HG02938 (cell line): ENCODE results near the gene DNAH2.

Experiments
- ATAC-seq: cut with Tn5 transposase; IDR thresholded peaks from one replicate; pipeline ENCODE4 v1.9.1; 2021; ENCODE audit warnings: mild to moderate bottlenecking, moderate library complexity; ENCODE audit not compliant: unreplicated experiment

DNAH2 gene

DNA sequence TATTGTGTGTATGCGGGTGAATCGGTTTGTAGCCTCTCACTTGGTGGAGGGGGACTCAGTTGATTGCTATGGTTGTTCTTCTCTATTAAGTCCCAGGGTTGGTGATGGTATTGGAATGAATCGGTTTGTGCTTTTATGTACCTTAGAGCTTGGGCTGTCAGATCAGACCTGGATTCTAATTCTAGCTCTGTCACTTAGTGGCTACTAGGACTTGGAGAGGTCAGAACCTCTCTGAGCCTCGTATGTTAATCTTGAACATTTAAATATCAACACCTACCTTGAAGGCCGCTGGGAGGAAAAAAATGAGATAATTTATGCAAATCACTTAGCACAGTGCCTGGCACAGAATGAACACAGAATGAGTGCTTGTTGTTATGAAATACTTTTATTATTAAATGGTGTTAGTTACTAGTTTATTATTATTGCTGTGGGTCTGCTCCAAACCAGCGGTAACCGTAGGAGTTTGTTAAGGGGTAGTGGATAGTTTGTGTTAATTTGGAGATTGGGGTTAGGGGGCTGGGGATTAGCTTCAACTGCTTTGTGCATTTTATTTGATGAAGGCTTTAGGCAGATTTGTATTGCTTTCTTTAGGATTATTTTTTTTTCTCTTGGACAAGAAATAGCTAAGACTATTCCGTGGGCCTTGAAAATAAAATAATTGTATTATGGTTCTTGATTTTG is 120.0 kb downstream of the DNAH2 start:
- ATAC-seq = no peak

DNA sequence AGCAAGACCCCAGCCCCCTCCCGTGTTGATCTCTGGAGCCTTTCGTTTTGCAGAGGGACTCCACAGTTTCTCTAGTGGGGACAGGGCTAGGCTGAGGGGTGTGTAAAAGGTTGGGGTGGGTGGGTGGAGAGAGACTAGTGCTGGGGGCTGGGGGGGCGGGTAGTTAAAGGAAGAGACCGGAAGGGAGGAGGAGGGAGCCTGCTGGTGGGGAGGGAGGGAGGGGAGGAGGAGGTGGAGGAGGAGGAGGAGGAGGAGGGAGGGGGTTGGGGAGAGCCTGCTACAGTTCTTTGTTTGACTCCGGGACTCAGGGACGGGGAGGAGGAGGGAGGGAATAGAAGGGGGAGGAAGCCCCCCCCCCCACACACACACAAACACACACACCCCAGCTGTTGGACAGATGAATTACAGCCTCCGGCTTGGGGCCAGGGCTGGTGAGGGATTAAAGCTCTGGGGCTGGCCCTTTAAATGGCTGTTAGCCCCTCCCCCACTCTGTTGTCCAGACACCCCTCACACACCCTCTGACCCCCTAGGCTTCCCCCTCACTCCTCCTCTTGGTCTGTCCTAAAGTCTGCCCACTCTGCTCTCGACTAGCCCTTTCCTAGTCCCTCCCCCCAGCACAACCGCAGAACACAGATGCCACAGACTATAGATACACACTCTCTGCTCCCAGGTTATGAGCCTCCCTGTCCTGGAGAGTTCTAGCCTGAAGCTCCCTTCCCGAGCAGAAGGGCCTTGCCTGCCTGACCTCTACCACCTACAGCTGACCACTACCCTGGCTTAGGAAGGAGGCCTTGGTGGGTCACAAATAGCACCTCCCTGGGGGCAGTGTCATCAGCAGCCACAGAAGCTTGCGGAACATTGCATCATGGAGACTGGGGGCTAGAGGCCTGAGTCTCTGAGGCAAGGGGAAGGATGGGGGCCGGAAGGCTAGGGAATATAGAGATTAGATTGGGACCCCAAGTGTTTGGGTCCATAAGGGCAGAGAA is 120.8 kb downstream of the DNAH2 start:
- no peak for ATAC-seq

DNA sequence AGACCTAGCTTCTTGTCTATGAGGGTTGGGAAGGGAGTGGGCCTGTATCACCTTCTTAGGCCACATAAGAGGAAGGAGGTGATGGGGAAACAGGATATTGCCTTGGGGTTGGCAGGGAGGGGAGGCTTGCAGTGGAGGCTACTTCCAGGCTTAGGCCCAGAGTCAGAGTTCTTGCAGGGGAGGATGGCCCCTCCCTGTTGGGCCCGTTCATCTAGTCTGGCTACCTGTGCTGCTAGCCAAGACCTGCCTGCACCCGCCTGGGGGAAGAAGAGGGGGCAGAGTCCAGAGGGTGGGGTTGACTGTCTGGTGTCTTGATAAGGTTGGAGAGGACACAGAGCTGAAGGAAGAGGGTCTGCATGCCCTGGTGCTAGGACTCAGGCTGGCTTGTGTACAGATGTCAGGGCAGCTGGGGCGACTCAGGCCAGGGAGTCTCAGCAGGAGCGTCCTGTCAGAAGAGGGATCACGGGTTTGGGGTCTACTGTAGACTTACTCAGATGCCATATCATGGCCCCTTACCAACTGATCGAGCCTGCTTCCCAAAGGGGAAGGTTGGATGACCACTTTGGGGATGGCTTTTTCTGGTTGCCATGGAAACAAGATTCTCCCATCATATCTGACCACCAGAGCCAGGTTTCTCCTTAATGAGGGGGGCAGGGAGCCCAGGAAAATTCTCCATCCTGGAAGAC is 121.8 kb downstream of the DNAH2 start:
- ATAC-seq = no peak

DNA sequence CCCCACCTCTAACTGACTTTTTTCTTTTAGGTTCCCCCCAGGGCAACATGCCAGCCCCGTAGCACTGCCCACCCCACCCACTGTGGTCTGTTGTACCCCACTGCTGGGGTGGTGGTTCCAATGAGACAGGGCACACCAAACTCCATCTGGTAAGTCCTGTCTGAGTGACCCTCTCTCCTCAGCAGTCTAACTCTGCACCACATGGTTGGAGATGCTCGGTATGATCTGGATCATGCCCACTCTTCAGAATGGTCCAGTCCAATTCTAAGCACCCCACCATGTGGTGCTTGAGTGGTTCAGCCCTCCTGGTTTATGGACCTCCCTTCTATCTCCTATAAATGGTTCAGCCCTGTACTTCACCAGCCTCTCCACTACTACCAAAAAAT is 122.3 kb downstream of the DNAH2 start:
- ATAC-seq = no peak

DNA sequence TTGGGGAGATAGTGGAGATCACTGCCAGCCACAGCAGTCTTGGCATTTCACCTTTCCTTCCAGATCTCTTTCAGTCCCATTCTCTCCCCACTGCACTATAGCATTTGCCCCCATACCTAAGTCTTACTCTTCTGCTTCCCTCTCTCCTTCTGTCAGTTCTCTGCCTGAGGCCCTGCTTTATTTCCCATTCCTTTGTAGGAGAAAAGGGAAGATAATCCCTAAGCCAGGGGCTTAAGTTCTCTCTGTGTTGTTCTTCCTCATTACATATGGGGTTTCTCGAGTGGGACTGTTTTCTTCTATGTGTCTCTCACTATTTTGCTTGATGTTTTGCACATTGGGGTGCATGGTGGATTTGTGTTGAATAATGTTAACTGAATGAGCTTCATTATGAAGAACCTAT is 122.9 kb downstream of the DNAH2 start:
- no peak for ATAC-seq

DNA sequence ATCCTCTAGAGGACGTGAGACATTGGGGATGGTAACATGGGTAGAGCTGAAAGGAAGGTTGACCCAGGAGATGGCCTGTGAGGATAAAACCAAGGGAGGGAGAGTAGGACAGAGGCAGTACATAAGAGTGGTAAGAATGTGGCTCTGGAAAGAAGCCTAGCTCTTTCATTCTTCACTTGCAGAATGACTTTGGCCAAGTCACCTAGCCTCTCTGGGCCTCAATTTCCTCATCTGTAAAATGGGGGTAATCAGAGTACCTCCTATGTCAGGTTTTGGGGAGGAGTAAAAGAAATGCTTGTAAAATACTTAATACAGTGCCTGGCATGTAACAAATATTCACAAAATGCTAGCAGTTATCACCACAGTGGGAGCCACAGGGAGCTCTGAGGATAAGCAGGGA is 123.3 kb downstream of the DNAH2 start:
- ATAC-seq = no peak

DNA sequence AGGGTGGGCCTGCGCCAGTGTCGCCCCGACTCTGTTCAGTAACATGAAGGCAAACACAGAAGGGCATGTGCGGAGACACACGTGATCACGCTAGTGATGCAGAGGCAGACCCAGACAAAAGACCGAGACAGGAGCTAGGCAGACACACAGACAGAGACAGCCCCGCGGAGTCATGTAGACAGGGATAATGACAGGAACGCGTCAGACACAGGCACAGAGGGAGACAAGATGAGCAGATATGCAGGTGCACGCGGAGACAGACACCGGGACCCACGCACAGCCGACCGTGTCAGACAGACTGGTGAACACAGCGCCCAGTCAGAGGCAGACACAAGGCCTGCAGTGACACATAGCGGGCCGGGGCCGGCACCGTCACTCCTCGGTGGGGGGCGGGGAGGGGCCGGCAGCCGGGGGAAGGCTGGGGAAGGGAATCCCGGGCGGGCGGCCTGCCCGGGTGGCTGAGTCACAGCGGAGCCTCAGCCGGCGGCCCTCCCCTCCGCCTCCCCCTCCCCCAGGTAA is 123.9 kb downstream of the DNAH2 start:
- ATAC-seq = no peak

DNA sequence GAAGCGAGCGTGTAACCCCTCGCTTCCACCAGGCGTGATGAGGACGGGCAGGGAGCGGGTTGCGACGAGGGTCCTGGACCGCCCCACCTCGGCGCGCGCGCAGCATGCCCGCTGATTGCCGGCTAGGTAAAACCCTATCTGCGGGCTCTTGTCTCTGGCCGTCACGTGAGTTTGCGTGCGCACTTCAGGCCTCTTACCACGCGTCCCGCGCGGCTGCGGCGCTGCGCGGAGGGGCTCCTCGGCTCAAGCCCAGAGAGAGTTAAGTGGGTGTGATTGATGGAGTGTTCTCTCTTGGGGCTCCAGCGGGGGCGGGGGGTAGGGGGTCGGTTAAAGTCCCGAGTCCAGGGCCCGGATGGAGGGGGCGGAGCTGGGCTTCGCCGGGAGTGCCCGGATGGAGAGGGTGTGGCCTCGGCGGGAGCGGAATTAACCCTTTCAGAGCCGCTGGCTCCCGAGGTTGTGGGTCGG is 124.4 kb downstream of the DNAH2 start:
- peak; percentile 13 for ATAC-seq

DNA sequence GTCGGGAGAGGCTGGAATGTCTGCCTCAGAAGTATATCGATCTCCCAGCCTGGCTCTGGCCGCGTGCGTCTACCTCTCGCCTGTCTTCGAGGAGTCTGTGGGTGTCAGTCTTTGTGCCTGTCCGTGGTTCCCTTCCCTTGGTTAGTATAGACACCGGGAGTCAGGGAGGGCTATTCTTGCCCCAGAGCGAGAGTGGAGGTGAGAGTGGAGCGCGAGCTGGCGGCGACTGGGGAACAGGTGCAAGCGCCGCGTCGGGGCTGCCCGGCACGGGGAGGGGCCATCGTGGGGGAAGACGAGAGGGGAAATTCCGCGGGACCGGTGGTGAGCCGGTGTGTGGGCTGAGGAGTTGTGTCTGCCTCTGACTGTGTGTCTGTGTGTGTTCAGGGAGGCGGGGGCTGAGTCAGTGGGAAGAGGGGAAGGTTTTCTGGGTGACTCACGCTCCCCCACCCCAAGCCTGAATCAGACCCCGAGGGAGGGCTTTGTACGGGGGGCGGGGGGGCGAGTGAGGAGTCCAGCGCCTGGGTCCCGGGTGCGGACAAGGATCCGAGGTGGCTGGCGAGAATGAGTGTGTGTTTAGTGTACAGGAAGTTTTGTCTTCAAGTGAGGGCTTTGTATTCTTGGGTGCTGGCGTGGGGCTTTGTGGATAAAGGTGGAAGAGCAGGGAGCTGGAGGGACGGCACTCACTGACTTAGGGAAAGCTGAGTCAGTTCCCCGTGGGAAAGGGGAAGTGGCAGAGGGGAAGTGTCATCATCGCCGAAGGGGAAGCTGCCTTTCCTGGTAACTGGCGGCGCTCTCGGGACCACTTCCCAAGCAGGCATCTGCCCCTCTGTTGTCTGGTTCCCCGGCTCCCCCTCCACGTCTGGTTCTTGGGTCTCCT is 125.1 kb downstream of the DNAH2 start:
- peak; percentile 22 for ATAC-seq

DNA sequence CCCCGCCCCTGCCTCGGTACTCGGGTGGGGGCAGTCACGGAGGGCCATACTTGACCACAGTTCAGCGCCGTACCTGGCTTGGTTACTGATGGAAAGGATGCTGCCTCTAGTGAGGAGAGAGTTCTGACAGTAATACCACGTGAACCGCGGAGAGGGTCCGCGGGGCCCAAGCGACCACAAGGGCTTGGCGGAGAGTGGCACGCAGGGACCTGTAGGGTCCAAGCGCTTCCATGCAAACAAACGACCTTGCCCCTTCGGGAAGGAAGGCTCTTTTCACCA is 125.7 kb downstream of the DNAH2 start:
- no peak for ATAC-seq

DNA sequence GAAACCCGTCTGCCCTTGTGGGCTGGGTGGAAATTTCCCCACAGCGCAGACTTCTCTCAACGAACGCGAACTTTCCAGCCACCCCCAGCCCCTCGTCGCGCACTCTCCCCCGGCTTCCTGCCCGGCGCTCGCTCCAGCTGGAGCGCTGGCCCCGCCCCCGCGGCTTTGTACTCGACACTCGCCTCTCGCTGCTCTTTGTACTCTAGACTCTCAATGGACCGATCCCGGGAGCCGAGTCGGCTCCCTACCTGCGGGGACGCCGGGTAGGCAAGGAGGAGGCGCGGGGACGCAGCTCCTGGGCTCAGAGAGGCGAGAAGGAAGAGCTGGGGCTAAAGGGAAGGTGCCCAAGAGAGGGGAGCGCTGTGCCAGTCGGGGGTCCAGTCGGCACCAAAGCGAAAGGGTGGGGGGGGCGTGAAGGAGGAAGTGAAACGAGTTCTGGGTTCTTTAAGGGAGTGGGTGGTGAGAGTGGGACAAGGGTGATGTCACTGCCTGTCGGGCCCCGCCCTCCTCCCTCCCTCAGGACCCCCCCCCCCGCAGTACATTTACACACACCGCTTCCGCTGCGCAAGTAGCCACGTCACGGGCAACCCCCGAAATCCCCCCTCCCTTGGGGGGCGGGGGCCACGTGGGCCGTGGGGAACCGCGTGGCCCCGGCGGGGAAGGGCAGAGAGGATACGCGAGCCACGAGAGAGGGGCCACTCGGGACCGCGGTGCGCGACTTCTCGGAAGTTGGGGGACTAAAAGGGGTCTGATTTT is 126.2 kb downstream of the DNAH2 start:
- no peak for ATAC-seq

DNA sequence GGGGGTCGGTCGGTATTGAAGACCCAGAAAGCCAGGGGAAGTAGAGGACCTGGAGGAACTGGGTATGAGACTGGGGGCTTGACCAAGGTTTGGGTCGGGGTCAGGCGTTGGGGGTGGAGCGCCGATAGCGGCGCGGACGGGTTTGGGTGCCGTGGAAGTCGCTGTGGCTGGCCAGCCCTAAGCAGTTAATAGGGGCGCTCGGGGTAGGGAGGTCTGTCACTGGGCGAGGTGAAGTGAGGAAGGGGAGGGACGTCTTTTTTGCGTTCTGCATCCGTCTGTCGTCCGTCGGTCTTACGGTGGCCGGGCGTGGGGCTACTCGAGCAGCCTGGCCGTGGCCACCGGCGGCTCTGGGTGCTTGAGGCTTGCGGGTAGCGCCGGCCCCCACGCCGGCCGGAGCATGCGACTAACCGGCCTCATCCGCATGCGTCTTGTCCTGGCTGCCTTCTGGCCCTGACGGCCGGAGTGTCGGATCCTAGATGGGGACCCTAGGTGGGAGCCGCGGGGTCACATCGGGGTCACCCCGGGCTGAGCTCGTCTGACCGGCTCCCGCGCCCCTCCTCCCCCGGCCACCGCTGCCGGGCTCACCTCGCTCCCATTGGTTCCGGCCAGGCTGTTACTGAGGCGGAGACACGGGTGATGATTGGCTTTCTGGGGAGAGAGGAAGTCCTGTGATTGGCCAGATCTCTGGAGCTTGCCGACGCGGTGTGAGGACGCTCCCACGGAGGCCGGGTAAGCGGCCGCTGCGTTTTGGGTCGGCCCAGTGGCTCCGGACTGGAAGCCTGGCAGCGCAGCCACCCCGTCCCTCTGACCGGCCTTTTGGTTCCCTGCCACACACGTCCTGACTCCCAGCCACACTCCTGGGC is 127.0 kb downstream of the DNAH2 start:
- peak; percentile 42 for ATAC-seq

DNA sequence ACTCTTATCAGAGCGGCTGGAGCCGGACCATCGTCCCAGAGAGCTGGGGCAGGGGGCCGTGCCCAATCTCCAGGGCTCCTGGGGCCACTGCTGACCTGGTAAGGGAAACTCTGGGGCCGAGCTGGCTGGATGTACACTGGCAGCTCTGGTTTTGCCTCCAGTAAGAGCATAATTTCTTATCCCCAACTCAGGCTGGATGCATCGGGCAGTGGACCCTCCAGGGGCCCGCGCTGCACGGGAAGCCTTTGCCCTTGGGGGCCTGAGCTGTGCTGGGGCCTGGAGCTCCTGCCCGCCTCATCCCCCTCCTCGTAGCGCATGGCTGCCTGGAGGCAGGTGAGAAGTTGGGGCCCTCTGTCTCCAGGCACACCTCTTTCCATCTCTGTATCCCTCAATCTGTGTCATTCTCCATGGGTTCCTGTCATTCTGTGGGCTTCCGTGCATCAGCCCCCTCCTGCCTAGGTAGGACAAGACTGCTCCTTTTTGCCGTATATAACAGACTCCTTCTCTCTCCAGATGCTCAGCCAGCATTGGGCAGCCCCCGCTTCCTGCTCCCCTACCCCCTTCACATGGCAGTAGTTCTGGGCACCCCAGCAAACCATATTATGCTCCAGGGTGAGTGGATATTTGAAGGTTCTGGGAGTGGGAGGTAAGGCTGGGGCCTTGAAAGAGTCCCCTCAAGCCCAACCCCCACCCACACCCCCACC is 128.0 kb downstream of the DNAH2 start:
- ATAC-seq = no peak

DNA sequence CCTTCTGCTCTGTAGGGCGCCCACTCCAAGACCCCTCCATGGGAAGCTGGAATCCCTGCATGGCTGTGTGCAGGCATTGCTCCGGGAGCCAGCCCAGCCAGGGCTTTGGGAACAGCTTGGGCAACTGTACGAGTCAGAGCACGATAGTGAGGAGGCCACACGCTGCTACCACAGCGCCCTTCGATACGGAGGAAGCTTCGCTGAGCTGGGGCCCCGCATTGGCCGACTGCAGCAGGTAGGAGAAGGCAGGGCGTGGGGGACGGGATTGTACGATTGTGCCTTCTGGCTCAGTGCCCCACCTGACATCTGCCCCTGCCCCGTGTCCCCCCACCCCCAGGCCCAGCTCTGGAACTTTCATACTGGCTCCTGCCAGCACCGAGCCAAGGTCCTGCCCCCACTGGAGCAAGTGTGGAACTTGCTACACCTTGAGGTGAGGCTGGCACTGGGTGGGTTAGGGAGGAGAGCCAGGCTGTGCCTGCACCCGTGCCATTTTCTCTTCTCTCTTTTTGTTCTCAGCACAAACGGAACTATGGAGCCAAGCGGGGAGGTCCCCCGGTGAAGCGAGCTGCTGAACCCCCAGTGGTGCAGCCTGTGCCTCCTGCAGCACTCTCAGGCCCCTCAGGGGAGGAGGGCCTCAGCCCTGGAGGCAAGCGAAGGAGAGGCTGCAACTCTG is 128.7 kb downstream of the DNAH2 start:
- no peak for ATAC-seq

DNA sequence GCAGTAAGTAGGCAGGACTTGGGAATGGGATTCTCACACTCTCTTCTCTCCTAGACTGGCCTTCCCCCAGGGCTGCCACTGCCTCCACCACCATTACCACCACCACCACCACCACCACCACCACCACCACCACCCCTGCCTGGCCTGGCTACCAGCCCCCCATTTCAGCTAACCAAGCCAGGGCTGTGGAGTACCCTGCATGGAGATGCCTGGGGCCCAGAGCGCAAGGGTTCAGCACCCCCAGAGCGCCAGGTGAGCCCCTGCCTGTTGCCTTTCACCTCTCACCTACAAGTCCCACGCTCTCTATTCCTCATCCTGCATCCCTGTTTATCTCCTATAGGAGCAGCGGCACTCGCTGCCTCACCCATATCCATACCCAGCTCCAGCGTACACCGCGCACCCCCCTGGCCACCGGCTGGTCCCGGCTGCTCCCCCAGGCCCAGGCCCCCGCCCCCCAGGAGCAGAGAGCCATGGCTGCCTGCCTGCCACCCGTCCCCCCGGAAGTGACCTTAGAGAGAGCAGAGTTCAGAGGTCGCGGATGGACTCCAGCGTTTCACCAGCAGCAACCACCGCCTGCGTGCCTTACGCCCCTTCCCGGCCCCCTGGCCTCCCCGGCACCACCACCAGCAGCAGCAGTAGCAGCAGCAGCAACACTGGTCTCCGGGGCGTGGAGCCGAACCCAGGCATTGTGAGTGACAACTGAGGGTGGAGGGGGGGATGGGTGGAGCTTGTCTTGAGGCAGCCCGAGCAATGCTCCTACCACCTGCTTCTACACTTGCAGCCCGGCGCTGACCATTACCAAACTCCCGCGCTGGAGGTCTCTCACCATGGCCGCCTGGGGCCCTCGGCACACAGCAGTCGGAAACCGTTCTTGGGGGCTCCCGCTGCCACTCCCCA is 129.5 kb downstream of the DNAH2 start:
- ATAC-seq = no peak

DNA sequence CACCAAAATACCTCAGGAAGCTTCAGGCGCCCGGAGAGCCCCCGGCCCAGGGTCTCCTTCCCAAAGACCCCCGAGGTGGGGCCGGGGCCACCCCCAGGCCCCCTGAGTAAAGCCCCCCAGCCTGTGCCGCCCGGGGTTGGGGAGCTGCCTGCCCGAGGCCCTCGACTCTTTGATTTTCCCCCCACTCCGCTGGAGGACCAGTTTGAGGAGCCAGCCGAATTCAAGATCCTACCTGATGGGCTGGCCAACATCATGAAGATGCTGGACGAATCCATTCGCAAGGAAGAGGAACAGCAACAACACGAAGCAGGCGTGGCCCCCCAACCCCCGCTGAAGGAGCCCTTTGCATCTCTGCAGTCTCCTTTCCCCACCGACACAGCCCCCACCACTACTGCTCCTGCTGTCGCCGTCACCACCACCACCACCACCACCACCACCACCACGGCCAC is 130.6 kb downstream of the DNAH2 start:
- no peak for ATAC-seq

DNA sequence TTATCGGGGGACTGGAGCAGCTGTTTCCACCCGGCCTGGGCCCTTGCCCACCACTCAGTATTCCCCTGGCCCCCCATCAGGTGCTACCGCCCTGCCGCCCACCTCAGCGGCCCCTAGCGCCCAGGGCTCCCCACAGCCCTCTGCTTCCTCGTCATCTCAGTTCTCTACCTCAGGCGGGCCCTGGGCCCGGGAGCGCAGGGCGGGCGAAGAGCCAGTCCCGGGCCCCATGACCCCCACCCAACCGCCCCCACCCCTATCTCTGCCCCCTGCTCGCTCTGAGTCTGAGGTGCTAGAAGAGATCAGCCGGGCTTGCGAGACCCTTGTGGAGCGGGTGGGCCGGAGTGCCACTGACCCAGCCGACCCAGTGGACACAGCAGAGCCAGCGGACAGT is 131.2 kb downstream of the DNAH2 start:
- no peak for ATAC-seq
